ENCODE results near the gene XRRA1. TPM values are rescaled to one million over a fixed set of nuclear protein-coding genes. Genes with fewer than 3 reads are reported as not detected.
A peak's percentile ranks its signal among the peaks of the same experiment; 100 is the strongest.

Gene XRRA1
- total and polyA plus RNA-seq, 2 of the 13 experiments (the other 11 are each of a cell fraction or from before 2014, with no cell fraction given), result 7.6 to 10.5 TPM

DNA sequence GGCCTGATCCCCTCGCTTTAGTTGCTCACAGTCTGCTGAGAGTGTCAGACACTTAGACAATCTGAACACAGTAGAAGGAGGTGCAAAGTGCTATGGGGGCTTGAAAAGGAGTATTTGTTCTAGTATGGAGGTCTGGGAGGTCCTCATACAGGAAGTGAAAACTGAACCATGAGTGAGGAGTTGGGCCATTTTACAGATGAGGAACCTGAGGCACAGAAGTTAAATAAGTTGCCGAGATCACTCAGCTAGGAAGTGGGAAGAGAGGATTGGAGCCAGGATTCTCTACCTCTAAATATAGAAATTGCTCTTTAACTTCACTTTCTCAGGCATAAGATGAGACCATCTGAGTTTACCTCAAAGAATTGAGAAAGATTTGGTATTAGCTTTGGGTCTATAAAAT is 35.8 kb upstream of the XRRA1 start:
- ChIA-PET CTCF (ENCODE audit: low intra/inter-chr PET ratio, low total read pairs) (no interaction called here), POLR2A (no interaction called here)
- intact Hi-C loops (cut with micrococcal nuclease; ENCODE audit: unreplicated experiment), result no loop called here
- in situ Hi-C loops (cut with HindIII; ENCODE audit: extremely low pct_ligation_motif_present, low pct_unique_long_range_greater_than_20kb), result no loop called here
- FAIRE-seq, result no peak
- no peak for DNase-seq (ENCODE audit: low spot score)
- Histone ChIP-seq H3K4me1 (ENCODE audit: insufficient read depth, low read length) (peaks cover 48% of the 10 kb centered on the region), H3K4me2 (ENCODE audit: low read depth, low read length) (no peak overlapping the region), H3K9ac (ENCODE audit: insufficient read depth, low read depth, low read length) (no peak overlapping the region), H3K9me3 (ENCODE audit: low read length) (no peaks in the 10 kb centered on the region), H3K27ac (ENCODE audit: extremely low read length, insufficient read depth, low read length) (no peak overlapping the region), H3K27me3 (ENCODE audit: control insufficient read depth in 1 of 2, insufficient read depth in 2 of 2, low read length in 2 of 2) (no peaks in the 10 kb centered on the region), H3K79me2 (ENCODE audit: insufficient read depth, low read length) (peaks cover 2% of the 10 kb centered on the region), H4K20me1 (ENCODE audit: insufficient read depth, low read length) (no peaks in the 10 kb centered on the region), H2AFZ (ENCODE audit: low read length) (no peak overlapping the region), H3K36me3 (replicated peaks in 1 of 2; ENCODE audit: control insufficient read depth in 1 of 2, insufficient read depth in 2 of 2, low read length in 2 of 2) (peaks cover 0 to 3% of the 10 kb centered on the region in 2 experiments; a peak in 1 of 5 replicates), H3K4me3 (replicated peaks in 1 of 3; ENCODE audit: insufficient read depth in 1 of 3, low read depth in 2 of 3, low read length in 3 of 3) (no peak overlapping the region)
- WGBS (ENCODE audit: low lambda C conversion rate), result 94% methylated on average over 2 of the region's 2 CpGs
- BruUV-seq (replicated peaks), result no TSS peak
- TF ChIP-seq, protein P1, sequence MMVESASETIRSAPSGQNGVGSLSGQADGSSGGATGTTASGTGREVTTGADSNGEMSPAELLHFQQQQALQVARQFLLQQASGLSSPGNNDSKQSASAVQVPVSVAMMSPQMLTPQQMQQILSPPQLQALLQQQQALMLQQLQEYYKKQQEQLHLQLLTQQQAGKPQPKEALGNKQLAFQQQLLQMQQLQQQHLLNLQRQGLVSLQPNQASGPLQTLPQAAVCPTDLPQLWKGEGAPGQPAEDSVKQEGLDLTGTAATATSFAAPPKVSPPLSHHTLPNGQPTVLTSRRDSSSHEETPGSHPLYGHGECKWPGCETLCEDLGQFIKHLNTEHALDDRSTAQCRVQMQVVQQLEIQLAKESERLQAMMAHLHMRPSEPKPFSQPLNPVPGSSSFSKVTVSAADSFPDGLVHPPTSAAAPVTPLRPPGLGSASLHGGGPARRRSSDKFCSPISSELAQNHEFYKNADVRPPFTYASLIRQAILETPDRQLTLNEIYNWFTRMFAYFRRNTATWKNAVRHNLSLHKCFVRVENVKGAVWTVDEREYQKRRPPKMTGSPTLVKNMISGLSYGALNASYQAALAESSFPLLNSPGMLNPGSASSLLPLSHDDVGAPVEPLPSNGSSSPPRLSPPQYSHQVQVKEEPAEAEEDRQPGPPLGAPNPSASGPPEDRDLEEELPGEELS (CRISPR knock-in tag; IDR thresholded peaks at IDR 0.05), result no peak
- no peak for TF ChIP-seq ATM (IDR thresholded peaks at IDR 0.05; ENCODE audit: borderline replicate concordance)
- TF ChIP-seq ZFP62 (CRISPR knock-in tag; IDR thresholded peaks at IDR 0.05), result no peak
- no peak for TF ChIP-seq HNRNPK (IDR thresholded peaks at IDR 0.05; ENCODE audit: low read depth, low read length, poor library complexity, severe bottlenecking)
- peak; percentile 86 for TF ChIP-seq ZNF629 (CRISPR knock-in tag; conservative IDR thresholded peaks at IDR 0.05)
- no peak for ATAC-seq

DNA sequence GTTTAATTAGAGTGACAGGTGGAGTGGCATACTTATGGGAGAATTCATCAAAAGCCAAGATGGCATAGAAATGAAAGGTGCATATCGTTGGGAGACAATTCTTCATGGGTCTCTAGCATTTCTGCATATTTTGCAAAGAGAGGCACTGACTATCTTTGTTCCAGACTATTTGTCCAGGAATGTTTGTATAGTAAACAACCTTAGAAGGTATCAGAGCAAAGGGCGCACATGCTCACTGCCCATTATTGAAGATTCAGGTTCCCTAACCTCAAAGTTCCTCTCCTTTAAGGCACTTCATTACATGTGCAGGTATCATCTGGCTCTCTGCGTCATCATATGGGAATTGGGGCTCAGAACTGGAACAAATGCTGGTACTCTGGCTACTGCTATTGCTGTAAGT is 35.2 kb upstream of the XRRA1 start:
- CTCF ChIA-PET (ENCODE audit: low intra/inter-chr PET ratio, low total read pairs), result no interaction called here
- 17% methylated on average over 3 of the region's 3 CpGs for WGBS (ENCODE audit: low lambda C conversion rate)
- FAIRE-seq (peak; percentile 62), ATAC-seq (no peak), DNase-seq (ENCODE audit: low spot score) (peak; percentile 29)
- no peaks in the 10 kb centered on the region for H3K79me2 ChIP-seq (ENCODE audit: insufficient read depth, low read length)
- in situ Hi-C loops (cut with HindIII; ENCODE audit: extremely low pct_ligation_motif_present, low pct_unique_long_range_greater_than_20kb) (no loop called here), intact Hi-C loops (cut with micrococcal nuclease; ENCODE audit: unreplicated experiment) (no loop called here)
- no peak overlapping the region for H3K9ac ChIP-seq (ENCODE audit: insufficient read depth, low read depth, low read length)
- peaks cover 2 to 3% of the 10 kb centered on the region in 2 experiments; a peak in 1 of 5 replicates for H3K36me3 ChIP-seq (replicated peaks in 1 of 2; ENCODE audit: control insufficient read depth in 1 of 2, insufficient read depth in 2 of 2, low read length in 2 of 2)
- no TSS peak for BruUV-seq (replicated peaks)
- H3K4me3 ChIP-seq (replicated peaks in 1 of 3; ENCODE audit: insufficient read depth in 1 of 3, low read depth in 2 of 3, low read length in 3 of 3), result no peak overlapping the region
- H3K4me1 ChIP-seq (ENCODE audit: insufficient read depth, low read length), result peaks cover 45% of the 10 kb centered on the region
- no peaks in the 10 kb centered on the region for H3K27me3 ChIP-seq (ENCODE audit: control insufficient read depth in 1 of 2, insufficient read depth in 2 of 2, low read length in 2 of 2)
- no peak overlapping the region for H3K27ac ChIP-seq (ENCODE audit: extremely low read length, insufficient read depth, low read length)
- H3K9me3 ChIP-seq (ENCODE audit: low read length), result no peaks in the 10 kb centered on the region
- H2AFZ ChIP-seq (ENCODE audit: low read length), result no peak overlapping the region
- peak overlapping the region; percentile 21; the same call in 1 of the 2 replicates for H3K4me2 ChIP-seq (ENCODE audit: low read depth, low read length)
- POLR2A ChIA-PET, result no interaction called here
- H4K20me1 ChIP-seq (ENCODE audit: insufficient read depth, low read length), result no peaks in the 10 kb centered on the region
- TF ChIP-seq SRSF4 (IDR thresholded peaks at IDR 0.05; ENCODE audit: low read depth, low read length, poor library complexity, severe bottlenecking) (no peak), HNF4A (CRISPR knock-in tag; IDR thresholded peaks at IDR 0.05) (peak; percentile 24; the same call in 1 of the 2 replicates), PHB2 (IDR thresholded peaks at IDR 0.05; ENCODE audit: partially characterized antibody) (no peak), MEF2D (CRISPR knock-in tag; IDR thresholded peaks at IDR 0.05) (no peak), BCL6 (CRISPR knock-in tag; IDR thresholded peaks at IDR 0.05) (peak; percentile 51), ZNF792 (CRISPR knock-in tag; IDR thresholded peaks at IDR 0.05) (no peak)
- TF ChIP-seq, protein P2, sequence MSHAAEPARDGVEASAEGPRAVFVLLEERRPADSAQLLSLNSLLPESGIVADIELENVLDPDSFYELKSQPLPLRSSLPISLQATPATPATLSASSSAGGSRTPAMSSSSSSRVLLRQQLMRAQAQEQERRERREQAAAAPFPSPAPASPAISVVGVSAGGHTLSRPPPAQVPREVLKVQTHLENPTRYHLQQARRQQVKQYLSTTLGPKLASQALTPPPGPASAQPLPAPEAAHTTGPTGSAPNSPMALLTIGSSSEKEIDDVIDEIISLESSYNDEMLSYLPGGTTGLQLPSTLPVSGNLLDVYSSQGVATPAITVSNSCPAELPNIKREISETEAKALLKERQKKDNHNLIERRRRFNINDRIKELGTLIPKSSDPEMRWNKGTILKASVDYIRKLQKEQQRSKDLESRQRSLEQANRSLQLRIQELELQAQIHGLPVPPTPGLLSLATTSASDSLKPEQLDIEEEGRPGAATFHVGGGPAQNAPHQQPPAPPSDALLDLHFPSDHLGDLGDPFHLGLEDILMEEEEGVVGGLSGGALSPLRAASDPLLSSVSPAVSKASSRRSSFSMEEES (CRISPR knock-in tag; IDR thresholded peaks at IDR 0.05), result no peak
- TF ChIP-seq, protein P3, sequence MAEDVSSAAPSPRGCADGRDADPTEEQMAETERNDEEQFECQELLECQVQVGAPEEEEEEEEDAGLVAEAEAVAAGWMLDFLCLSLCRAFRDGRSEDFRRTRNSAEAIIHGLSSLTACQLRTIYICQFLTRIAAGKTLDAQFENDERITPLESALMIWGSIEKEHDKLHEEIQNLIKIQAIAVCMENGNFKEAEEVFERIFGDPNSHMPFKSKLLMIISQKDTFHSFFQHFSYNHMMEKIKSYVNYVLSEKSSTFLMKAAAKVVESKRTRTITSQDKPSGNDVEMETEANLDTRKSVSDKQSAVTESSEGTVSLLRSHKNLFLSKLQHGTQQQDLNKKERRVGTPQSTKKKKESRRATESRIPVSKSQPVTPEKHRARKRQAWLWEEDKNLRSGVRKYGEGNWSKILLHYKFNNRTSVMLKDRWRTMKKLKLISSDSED (CRISPR knock-in tag; IDR thresholded peaks at IDR 0.05), result no peak
- TF ChIP-seq, protein P4, sequence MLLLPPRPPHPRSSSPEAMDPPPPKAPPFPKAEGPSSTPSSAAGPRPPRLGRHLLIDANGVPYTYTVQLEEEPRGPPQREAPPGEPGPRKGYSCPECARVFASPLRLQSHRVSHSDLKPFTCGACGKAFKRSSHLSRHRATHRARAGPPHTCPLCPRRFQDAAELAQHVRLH (CRISPR knock-in tag; IDR thresholded peaks at IDR 0.05; ENCODE audit: borderline replicate concordance, low read depth), result no peak
